ENCODE data around the gene NUBP2. TPM values are rescaled to one million over a fixed set of nuclear protein-coding genes. Genes with fewer than 3 reads are reported as not detected.

NUBP2 gene
- total RNA-seq, 4 donors from 2014 or later: 47.1 to 99.9 (median 59.3) TPM

GRCh38 chr16:1821861-1822611 is 39.3 kb downstream of the NUBP2 start:
- Histone ChIP-seq H3K9me3 (no peaks in the 10 kb centered on the region), H3K27ac (no peak overlapping the region), H3K36me3 (peaks cover 0 to 58% (median 0%) of the 10 kb centered on the region in 3 donors), H3K4me1 (peaks cover 3 to 26% (median 10%) of the 10 kb centered on the region in 4 donors), H3K4me3 (no peak overlapping the region), H3K27me3 (no peaks in the 10 kb centered on the region)
- no peak for DNase-seq
- no peak for TF ChIP-seq CTCF (IDR thresholded peaks at IDR 0.05)
- TF ChIP-seq POLR2A (IDR thresholded peaks at IDR 0.05): no peak

- DNase-seq: no peak
- no peaks in the 10 kb centered on the region for H3K27me3 ChIP-seq
- peaks cover 0 to 51% (median 0%) of the 10 kb centered on the region in 3 donors for H3K36me3 ChIP-seq
- H3K9me3 ChIP-seq: no peaks in the 10 kb centered on the region
- H3K4me1 ChIP-seq: peaks cover 3 to 28% (median 13%) of the 10 kb centered on the region in 4 donors
- no peak overlapping the region for H3K27ac ChIP-seq
- no peak overlapping the region for H3K4me3 ChIP-seq
- TF ChIP-seq CTCF (IDR thresholded peaks at IDR 0.05) (no peak), POLR2A (IDR thresholded peaks at IDR 0.05) (no peak)
Observed at GRCh38 chr16:1822801-1823200, 40.0 kb downstream of the NUBP2 start.

GRCh38 chr16:1823821-1824220 is 41.1 kb downstream of the NUBP2 start:
- H3K9me3 ChIP-seq: no peaks in the 10 kb centered on the region
- peaks cover 3 to 38% (median 14%) of the 10 kb centered on the region in 4 donors for H3K4me1 ChIP-seq
- H3K27ac ChIP-seq: no peak overlapping the region
- H3K36me3 ChIP-seq: peaks cover 0 to 40% (median 0%) of the 10 kb centered on the region in 3 donors
- no peaks in the 10 kb centered on the region for H3K27me3 ChIP-seq
- TF ChIP-seq CTCF (IDR thresholded peaks at IDR 0.05) (peak in 2 of 6 experiments; percentile 26 to 37), POLR2A (IDR thresholded peaks at IDR 0.05) (no peak)
- peak in 2 of 3 donors; percentile 67 to 69 for DNase-seq
- no peak overlapping the region for H3K4me3 ChIP-seq

- peak in 1 of 3 donors; percentile 48 for DNase-seq
- H3K4me1 ChIP-seq: peaks cover 3 to 51% (median 14%) of the 10 kb centered on the region in 4 donors
- TF ChIP-seq POLR2A (IDR thresholded peaks at IDR 0.05): no peak
- TF ChIP-seq CTCF (IDR thresholded peaks at IDR 0.05): no peak
- H3K4me3 ChIP-seq: peak overlapping the region; percentile 69 to 94 (median 85)
- H3K27ac ChIP-seq: peak overlapping the region; percentile 87 to 98 (median 92)
- H3K27me3 ChIP-seq: no peaks in the 10 kb centered on the region
- no peaks in the 10 kb centered on the region for H3K9me3 ChIP-seq
- peaks cover 0 to 24% (median 0%) of the 10 kb centered on the region in 3 donors for H3K36me3 ChIP-seq
Observed at GRCh38 chr16:1825381-1825863, 42.7 kb downstream of the NUBP2 start.

GRCh38 chr16:1825864-1826690 is 43.3 kb downstream of the NUBP2 start:
- TF ChIP-seq POLR2A (IDR thresholded peaks at IDR 0.05): no peak
- peak in 4 of 6 experiments; percentile 5 to 53 (median 45) for TF ChIP-seq CTCF (IDR thresholded peaks at IDR 0.05)
- H3K4me3 ChIP-seq: peak overlapping the region; percentile 69 to 94 (median 85)
- peaks cover 0 to 18% (median 0%) of the 10 kb centered on the region in 3 donors for H3K36me3 ChIP-seq
- no peaks in the 10 kb centered on the region for H3K27me3 ChIP-seq
- peaks cover 3 to 52% (median 14%) of the 10 kb centered on the region in 4 donors for H3K4me1 ChIP-seq
- peak overlapping the region; percentile 87 to 98 (median 92) for H3K27ac ChIP-seq
- peak; percentile 63 to 86 (median 80) for DNase-seq
- H3K9me3 ChIP-seq: no peaks in the 10 kb centered on the region
